Activated CD8-positive, alpha-beta T cell treated with anti-CD3 and anti-CD28 coated beads for 36 hours (primary cell): Measurements from ENCODE around the gene MGLL. TPM values are rescaled to one million over a fixed set of nuclear protein-coding genes. Genes with fewer than 3 reads are reported as not detected.

Experiments
- ATAC-seq: fragments of 200-7000 bp; cut with Tn5 transposase; one replicate; pipeline ENCODE4 v1.10.0; 2021; ENCODE audit warnings: mild to moderate bottlenecking, moderate library complexity
- CTCF ChIA-PET: fragments of 350-600 bp; sonication (Branson Sonifier 250); formaldehyde crosslinking; loops from one replicate; lab custom pipeline; 2021; ENCODE audit warnings: antibody characterized with exemption; lab: Charles Lee
- POLR2A ChIA-PET: fragments of 350-600 bp; sonication (Branson Sonifier 250); formaldehyde crosslinking; loops from one replicate; lab custom pipeline; 2021; ENCODE audit warnings: antibody characterized with exemption; lab: Charles Lee
- DNase-seq: peaks from one replicate; pipeline ENCODE4 v3.0.0-alpha.2; 2020
- H3K27ac Mint-ChIP-seq: one replicate; pipeline ENCODE4 v1.8.0; 2021; ENCODE audit warnings: mild to moderate bottlenecking, mixed read lengths
- H3K27me3 Mint-ChIP-seq: one replicate; pipeline ENCODE4 v1.8.0; 2021; ENCODE audit warnings: mixed read lengths
- H3K36me3 Mint-ChIP-seq: one replicate; pipeline ENCODE4 v1.8.0; 2021; ENCODE audit warnings: low read depth, mixed read lengths
- H3K4me1 Mint-ChIP-seq: one replicate; pipeline ENCODE4 v1.8.0; 2021; ENCODE audit warnings: low read depth, mixed read lengths
- H3K4me3 Mint-ChIP-seq: one replicate; pipeline ENCODE4 v1.8.0; 2021; ENCODE audit warnings: mild to moderate bottlenecking, moderate library complexity, mixed read lengths
- H3K9me3 Mint-ChIP-seq: one replicate; pipeline ENCODE4 v1.8.0; 2021; ENCODE audit warnings: mixed read lengths
- intact Hi-C: fragments of 100-400 bp; cut with micrococcal nuclease; formaldehyde crosslinking; loops from one replicate; pipeline ENCODE4 v1.10.0; 2022
- total RNA-seq, 2 experiments: library from RNA; stranded (reverse); gene quantifications; one replicate each; pipeline ENCODE4 v1.2.3, GENCODE V29; 2021
- TF ChIP-seq, protein P1 (sequence below): fragments of 200-600 bp; IDR thresholded peaks from one replicate; pipeline ENCODE4 v1.8.0; 2022; ENCODE audit warnings: antibody characterized with exemption, mild to moderate bottlenecking

MGLL gene
- total RNA-seq, 2 experiments from 2014 or later, result 1.1 to 3.1 TPM

DNA sequence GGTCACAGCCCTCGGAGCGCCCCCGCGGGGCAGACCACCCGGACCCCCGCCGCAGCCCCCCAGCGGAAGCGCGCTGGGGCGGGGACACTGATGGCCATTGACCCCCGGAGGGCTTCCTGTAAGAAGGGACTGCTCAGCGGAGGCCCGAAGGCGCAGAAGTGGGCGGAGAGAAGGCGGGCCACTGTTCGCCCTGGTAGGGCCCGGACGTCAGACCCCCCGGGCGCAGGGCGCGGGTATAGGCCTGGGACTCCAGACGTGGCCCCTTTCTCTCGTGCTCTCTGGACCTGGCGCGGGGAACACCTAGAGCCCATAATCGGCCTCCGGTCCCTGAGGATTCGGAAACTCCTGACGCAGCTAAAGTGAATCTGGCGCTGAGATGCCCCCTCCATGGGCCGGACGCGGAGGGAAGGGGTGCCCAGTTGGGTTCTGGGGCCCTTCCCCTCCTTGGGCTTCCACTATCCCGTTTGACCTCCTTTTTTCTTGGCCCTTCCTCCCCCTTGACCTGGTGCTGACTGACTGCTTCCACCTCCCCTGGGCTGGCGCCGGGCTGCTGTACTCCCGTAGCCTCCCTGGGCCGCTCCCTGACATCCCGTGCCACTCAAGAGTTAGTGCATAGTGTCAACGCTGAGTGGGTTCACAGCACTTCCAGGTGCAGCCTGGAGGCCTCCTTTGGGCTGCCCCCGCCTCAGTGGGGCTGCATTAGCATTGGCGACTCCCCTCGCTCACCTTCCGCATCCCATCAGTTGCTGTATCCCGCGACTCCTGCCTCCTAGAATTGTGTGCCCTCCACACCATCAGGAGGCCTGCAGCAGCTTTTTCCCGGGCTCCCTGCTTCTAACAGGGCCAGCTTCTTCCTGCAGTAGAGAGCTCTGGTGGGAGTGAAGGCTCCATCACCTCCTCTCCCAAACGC lies 148.9 kb downstream of the MGLL start:
- POLR2A ChIA-PET, result interaction anchor here (1.1 to 1.7 kb wide), 4 partner anchors 67 to 79 kb away, joined by 3 to 7 read pairs (median 6); no protein-coding TSS in a partner anchor
- TF ChIP-seq, protein P1, sequence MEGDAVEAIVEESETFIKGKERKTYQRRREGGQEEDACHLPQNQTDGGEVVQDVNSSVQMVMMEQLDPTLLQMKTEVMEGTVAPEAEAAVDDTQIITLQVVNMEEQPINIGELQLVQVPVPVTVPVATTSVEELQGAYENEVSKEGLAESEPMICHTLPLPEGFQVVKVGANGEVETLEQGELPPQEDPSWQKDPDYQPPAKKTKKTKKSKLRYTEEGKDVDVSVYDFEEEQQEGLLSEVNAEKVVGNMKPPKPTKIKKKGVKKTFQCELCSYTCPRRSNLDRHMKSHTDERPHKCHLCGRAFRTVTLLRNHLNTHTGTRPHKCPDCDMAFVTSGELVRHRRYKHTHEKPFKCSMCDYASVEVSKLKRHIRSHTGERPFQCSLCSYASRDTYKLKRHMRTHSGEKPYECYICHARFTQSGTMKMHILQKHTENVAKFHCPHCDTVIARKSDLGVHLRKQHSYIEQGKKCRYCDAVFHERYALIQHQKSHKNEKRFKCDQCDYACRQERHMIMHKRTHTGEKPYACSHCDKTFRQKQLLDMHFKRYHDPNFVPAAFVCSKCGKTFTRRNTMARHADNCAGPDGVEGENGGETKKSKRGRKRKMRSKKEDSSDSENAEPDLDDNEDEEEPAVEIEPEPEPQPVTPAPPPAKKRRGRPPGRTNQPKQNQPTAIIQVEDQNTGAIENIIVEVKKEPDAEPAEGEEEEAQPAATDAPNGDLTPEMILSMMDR, result no peak
- CTCF ChIA-PET, result interaction anchor here (1.6 kb wide), 1 partner anchor 9 kb away, joined by 4 read pairs; no protein-coding TSS in a partner anchor
- no peaks in the 10 kb centered on the region for H3K9me3 Mint-ChIP-seq
- no peaks in the 10 kb centered on the region for H3K36me3 Mint-ChIP-seq
- H3K27ac Mint-ChIP-seq, result peak overlapping the region; percentile 74
- intact Hi-C loops, result no loop called here
- peak overlapping the region; percentile 72 for H3K4me3 Mint-ChIP-seq
- ATAC-seq, result peak; percentile 58
- peaks cover 19% of the 10 kb centered on the region for H3K4me1 Mint-ChIP-seq
- peak; percentile 73 for DNase-seq
- no peaks in the 10 kb centered on the region for H3K27me3 Mint-ChIP-seq

DNA sequence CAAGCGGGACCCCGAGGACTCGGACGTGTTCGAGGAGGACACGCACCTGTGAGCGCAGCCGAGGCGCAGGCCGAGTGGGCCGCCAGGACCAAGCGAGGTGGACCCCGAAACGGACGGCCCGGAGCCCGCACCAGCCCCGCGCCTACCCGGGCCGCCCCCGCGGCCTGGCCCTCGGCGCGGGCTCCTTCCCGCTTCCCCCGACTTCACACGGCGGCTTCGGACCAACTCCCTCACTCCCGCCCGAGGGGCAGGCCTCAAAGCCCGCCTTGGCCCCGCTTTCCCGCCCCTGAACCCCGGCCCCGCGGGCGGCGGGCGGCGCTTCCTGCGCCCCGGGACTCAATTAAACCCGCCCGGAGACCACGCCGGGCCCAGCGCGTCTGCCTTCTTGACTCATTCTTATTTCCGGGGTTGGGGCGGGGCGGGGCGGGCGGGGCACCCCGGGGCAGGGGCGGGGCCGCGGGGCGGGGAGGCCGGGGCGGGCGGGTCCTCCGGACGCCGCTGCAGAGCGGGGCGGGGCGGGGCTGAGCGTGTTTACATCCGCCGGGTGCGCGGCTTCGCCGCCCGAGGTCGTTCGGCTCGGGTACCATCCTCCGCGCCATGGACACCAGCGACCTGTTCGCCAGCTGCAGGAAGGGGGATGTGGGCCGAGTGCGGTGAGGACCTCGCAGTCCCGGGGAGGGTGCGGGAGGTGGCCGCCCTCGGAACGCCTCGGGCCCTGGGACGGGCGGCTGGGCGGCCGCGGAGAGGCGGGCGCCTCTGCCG lies 149.7 kb downstream of the MGLL start, which contains the start of gene ABTB1:
ABTB1 (plus strand) TSS at position 524 of the 762 bp plus-strand sequence; CDS start at position 598, 74 bp downstream.
- peak within 1 kb of the TSS; percentile 98 for H3K27ac Mint-ChIP-seq
- DNase-seq, result peak; percentile 91
- H3K36me3 Mint-ChIP-seq, result no peaks in the 10 kb centered on the region
- intact Hi-C loops, result no loop called here
- peak within 1 kb of the TSS; percentile 89 for H3K4me3 Mint-ChIP-seq
- POLR2A ChIA-PET, result interaction anchor here (0.7 to 1.7 kb wide), 13 partner anchors 9 to 177 kb away, joined by 3 to 7 read pairs (median 4); partner anchors contain the start of genes PODXL2 and TPRA1
- peak; percentile 91 for ATAC-seq
- no peaks in the 10 kb centered on the region for H3K27me3 Mint-ChIP-seq
- CTCF ChIA-PET, result interaction anchor here (1.6 to 2.4 kb wide), 2 partner anchors 10 to 21 kb away, joined by 4 to 8 read pairs; no protein-coding TSS in a partner anchor
- H3K9me3 Mint-ChIP-seq, result no peaks in the 10 kb centered on the region
- H3K4me1 Mint-ChIP-seq, result peaks cover 19% of the 10 kb centered on the region
- TF ChIP-seq, protein P1, result no peak

DNA sequence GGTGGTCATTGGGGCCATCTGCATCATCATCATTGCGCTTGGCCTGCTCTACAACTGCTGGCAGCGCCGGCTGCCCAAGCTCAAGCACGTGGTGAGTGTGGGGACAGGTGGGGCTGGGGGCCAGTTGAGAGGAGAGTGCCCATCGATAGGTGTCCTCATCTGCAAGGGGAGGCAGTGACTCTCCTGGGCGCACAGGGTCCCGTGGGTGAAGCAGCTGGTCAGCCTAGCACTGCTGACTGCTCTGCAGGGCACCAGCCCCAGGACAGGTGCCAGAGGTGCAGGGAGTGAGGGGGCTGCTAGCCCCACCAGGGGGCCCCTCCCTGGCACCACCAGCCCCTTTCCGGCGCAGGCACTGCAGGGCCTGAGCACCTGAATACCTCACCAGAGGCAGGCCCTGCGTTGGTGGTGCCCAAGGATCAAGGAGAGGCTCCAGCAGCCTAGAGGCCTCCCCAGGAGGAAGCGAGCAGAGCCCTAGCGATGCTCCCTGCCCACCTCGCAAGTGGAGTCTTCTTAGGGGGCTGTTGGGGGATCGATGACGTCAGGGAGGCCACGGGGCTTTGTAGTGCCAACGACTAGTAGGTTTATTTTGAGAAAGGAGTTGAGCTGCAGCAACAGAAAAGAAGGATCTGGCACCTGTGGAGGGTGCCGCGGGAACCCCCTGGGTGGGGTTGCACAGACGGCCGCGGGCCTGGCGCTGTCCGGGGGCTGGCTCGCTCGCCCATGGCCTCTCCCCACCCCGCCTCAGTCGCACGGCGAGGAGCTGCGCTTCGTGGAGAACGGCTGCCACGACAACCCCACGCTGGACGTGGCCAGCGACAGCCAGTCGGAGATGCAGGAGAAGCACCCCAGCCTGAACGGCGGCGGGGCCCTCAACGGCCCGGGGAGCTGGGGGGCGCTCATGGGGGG lies 150.5 kb downstream of the MGLL start:
- no peaks in the 10 kb centered on the region for H3K9me3 Mint-ChIP-seq

More for the DNA sequence above, 150.5 kb downstream of the MGLL start:
- H3K4me3 Mint-ChIP-seq, result peak overlapping the region; percentile 89
- ATAC-seq (peak; percentile 11), DNase-seq (peak; percentile 66)
- no peaks in the 10 kb centered on the region for H3K36me3 Mint-ChIP-seq
- ChIA-PET POLR2A (interaction anchor here (0.7 to 1.7 kb wide), 15 partner anchors 9 to 337 kb away, joined by 3 to 7 read pairs (median 3); partner anchors contain the start of genes PODXL2 and TPRA1), CTCF (interaction anchor here (1.1 to 2.4 kb wide), 3 partner anchors 11 to 97 kb away, joined by 4 to 8 read pairs (median 4); no protein-coding TSS in a partner anchor)
- peaks cover 19% of the 10 kb centered on the region for H3K4me1 Mint-ChIP-seq
- no peaks in the 10 kb centered on the region for H3K27me3 Mint-ChIP-seq
- intact Hi-C loops, result no loop called here
- peak overlapping the region; percentile 98 for H3K27ac Mint-ChIP-seq
- TF ChIP-seq, protein P1, result no peak
